HCEC 1CT (cell line): ENCODE measurements around the gene BAG3.

Experiments used
- DNase-seq: peaks from one replicate; pipeline ENCODE4 v3.0.0-alpha.2; 2017

BAG3 gene

GRCh38 chr10:119667562-119668328, 16.6 kb downstream of the BAG3 start:
- peak; percentile 97 for DNase-seq

DNA sequence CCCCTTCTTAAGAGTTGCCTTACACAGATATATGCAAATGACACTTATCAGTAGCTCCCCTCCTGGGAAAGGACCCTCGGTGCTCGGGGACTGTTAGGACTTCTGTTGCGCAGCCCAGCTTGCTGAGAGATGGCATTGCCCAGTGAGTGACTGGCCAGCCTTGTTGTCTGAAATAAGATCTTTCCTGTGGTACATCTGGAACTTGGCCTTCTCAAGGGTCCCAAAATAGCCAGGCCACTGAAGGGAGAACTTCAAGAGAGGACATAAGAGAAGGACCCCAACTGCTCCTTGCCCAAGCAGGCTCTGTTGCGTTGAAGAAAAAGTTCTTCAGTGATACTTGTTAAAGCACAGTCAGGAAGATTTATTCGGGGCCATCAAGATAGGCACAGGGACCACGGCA, 17.3 kb downstream of the BAG3 start:
- DNase-seq: no peak

DNA sequence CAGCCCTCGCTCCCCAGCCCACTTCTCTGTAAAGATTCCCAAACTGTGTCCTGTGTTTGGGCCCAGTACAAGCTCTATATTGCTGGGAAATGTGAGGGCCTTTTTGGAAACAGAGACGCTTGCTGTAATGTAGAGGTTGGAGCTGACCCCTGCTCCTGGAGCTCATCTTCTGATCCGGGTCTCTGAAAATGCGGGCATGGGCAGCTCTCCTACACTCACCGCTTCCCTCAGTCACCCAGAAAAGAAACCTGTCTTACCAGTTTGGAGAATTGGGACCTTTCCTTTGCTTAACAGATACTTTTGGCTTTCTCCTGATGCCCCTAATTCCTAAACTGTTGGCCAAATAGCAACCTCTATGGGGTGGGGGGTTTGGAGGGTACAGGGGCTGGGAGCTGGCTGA, 18.2 kb downstream of the BAG3 start:
- DNase-seq: no peak

DNA sequence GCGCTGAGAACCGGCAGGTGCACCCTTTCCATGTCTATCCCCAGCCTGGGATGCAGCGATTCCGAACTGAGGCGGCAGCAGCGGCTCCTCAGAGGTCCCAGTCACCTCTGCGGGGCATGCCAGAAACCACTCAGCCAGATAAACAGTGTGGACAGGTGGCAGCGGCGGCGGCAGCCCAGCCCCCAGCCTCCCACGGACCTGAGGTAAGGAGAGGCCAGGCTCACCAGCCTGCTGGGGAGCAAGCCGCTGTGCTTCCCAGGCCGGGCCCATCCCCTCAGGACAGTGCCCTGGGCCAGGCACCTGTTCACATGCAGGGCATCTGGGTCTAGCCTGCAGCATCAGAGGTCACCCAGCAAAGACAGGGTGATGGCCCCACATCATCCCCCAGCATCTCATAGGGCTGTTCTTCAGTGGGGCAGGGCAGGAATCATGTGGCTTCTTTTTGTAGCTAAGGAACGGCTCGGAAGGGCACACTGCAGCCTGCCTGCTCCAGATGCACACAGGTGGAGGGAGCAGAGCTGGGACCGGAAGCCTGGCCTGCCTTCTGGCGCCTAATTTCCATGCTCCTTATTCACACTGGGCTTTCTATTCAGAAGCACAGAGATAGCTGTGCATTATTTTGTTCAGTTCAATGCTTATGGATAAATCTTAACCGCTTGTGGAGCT, 18.9 kb downstream of the BAG3 start:
- no peak for DNase-seq

DNA sequence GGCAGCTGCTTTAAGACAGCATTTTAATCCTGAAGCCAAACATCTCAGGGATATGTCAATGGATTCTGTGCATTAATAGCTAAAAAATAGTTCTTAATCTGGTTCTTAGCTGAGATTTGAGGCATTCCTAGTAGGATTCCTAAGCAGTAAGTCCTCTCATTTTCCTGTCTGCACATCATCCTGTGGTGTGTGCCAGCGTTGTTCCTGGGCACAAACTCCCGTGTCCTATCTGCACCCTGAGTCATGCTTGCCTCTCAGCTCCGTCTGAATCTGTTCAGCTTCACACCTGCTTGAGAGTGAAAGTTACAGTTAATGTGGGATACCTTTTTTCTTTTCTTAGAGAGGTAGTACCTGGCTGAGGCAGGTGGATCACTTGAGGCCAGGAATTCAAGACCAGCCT, 19.5 kb downstream of the BAG3 start:
- DNase-seq: no peak

GRCh38 chr10:119671381-119671780, 20.2 kb downstream of the BAG3 start:
- no peak for DNase-seq

DNA sequence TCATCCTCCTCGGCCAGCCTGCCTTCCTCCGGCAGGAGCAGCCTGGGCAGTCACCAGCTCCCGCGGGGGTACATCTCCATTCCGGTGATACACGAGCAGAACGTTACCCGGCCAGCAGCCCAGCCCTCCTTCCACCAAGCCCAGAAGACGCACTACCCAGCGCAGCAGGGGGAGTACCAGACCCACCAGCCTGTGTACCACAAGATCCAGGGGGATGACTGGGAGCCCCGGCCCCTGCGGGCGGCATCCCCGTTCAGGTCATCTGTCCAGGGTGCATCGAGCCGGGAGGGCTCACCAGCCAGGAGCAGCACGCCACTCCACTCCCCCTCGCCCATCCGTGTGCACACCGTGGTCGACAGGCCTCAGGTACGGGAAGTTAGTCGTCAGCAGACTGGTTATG, 21.1 kb downstream of the BAG3 start:
- DNase-seq: no peak

- DNase-seq: no peak
Observed at GRCh38 chr10:119673271-119673670, 22.1 kb downstream of the BAG3 start.

- peak; percentile 35 for DNase-seq
Observed at GRCh38 chr10:119675483-119676170, 24.4 kb downstream of the BAG3 start.

- DNase-seq: no peak
Observed at GRCh38 chr10:119677126-119677525, 25.9 kb downstream of the BAG3 start.

- DNase-seq: peak; percentile 35
Observed at GRCh38 chr10:119677904-119678755, 26.9 kb downstream of the BAG3 start.

- no peak for DNase-seq
Observed at GRCh38 chr10:119679480-119679829, 28.3 kb downstream of the BAG3 start.

GRCh38 chr10:119680050-119680449, 28.9 kb downstream of the BAG3 start:
- DNase-seq: peak; percentile 80

DNA sequence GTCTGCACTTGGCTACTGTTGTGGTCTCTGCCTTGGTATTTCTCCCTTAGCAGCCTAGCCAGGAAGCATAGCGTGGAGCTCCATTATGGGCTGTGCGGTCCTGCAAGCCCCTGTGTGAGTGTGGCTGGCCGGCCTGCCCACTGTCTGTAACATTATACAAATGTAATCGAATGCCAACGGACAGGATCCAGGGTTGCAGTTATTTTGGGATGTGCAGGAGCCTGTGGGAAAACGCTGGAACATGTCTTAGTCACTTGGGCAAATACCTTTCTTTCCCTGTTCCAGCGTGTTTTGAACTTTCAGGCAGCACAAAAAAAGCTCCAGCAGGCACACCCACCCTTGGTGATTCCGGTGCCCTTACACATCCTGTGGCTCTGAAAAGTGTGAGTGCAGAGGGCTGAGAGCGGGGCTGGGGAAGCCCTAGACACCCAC, 29.5 kb downstream of the BAG3 start:
- DNase-seq: no peak

- peak; percentile 89 for DNase-seq
Observed at GRCh38 chr10:119686465-119687191, 35.4 kb downstream of the BAG3 start.

DNA sequence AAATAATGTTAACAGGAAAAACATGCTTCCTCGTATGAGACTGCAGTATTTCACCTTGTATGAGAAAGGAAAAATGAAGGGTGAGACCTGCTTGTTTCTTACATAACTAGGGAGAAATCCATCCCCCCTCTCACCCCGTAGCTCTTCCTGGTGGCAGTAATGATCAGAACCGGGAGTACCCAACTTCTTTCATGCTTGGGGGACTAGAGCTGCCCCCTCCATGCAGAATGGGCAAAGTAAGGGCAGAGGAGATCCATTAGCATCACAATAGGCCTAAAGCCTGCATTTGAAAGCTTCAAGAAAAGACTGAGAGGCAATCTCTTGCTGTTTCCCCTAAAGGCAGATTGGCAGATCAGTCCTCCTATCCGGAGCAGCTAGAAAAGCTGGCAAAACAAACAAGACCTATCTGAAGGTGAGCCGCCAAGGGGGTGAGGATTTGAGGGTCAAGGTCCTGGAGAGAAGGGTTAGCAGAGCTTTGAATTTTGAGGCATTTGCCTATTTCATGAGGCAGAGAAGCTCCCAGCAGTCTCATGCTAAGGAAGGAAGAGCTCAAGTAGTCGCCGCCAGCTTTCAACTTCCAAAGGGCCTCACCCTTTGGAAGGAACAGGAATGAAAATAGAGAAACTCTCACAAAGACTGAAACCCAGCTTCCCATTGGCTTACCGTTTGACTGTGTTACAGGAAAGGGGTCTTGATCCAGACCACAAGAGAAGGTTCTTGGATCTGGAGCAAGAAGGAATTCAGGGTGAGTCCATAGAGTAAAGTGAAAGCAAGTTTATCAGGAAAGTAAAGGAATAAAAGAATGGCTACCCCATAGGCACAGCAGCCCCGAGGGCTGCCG, 36.2 kb downstream of the BAG3 start:
- no peak for DNase-seq

- no peak for DNase-seq
Observed at GRCh38 chr10:119688033-119688508, 36.9 kb downstream of the BAG3 start.

DNA sequence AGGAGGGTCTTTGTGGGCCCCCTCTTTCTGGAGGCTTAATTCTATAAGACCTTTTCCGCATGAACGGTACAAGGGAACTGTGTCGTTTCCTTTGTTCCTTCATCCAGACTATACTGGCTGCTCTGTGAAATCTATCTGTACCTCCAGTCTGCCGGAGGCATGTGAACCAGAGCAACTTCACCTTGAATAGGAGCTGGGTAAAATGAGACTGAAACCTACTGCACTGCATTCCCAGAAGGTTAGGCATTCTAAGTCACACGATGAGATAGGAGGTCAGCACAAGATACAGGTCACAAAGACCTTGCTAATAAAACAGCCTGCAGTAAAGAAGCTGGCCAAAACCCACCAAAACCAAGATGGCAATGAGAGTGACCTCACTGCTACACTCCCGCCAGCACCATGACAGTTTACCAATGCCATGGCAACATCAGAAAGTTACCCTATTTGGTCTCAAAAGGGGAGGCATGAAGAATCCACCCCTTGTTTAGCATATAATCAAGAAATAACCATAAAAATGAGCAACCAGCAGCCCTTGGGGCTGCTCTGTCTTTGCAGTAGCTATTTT, 37.9 kb downstream of the BAG3 start:
- no peak for DNase-seq

- no peak for DNase-seq
Observed at GRCh38 chr10:119691726-119692125, 40.5 kb downstream of the BAG3 start.

DNA sequence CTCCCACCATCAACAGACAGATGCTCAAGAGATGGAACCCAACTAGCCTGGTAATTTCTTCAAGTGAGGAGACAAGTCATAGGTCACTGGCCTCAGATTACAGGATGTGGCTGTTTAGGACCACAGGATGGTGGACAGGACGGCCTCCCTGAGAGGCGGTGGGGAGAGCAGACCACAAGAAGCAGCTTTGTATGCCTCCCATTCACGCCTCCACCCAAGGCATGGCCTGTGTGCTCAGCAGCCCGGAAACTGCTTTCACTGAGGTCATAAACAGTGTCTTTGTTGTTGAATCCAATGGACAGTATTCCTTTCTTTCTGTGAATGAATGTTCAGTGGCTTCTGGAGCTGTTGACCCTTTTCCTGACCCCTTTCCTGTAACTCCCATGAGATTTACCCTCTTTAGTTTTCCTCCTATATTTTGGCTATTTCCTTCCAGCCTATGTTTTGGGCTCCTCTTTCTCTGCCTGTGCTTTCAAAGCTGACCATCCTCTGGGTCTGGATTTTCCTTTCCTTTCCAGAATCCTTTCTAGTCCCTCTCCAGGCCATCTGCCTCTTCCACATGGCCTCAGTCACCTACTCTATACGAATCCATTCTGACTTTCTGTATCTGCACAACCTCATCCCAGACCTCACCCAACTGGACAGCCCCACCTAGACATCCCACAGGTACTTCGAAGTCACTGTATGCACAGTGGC, 42.2 kb downstream of the BAG3 start:
- no peak for DNase-seq
